GM21723 (cell line): Measurements from ENCODE around the gene IL23R.
"Not testable (repeated sequence)": the region's sequence is repeated elsewhere in the genome, so short reads cannot be mapped to it uniquely, and the experiment has no call there.

Source experiments
- ATAC-seq: cut with Tn5 transposase; IDR thresholded peaks from one replicate; pipeline ENCODE4 v1.9.1; 2021; ENCODE audit warnings: mild to moderate bottlenecking, moderate library complexity; ENCODE audit not compliant: unreplicated experiment

The IL23R gene

DNA sequence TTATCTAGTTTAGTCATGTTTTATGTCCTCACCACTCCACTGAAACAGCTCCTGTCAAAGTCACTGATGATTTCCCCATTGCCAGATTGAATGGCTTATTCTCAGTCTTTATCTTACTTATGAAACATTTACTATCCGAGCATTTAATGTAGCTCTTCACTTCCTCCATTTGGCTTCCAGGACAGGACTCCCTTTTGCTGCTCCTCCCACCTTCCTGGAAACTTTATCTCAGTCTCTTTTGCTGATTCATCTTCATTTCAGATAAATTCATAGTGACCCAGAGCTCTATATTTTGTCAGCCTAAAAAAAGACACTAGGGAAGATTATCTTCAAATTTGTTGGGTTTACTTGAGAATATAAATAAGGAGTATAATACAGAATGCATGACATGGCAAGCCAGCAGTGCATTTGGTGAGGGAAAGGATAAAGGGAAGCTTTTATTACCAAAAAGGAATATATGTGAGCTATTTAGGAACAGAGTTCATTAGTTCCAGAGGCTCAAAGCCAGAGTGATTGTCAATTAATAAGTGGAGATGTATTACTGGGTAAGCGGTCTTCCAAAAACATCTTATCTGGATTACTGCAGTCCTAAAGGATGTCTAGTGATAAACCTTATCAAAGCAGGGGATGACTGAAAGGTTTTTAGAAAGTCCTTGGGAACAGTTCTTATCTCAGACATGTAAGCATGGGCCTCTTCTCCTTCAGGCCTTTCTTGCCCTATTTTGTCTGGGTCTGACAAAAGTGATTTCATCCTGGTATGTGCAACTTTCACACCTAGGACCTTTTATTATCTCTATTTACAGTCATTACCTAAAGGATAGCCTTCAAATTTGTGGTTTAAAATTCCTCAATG is 25.6 kb downstream of the IL23R start:
- ATAC-seq, result no peak

DNA sequence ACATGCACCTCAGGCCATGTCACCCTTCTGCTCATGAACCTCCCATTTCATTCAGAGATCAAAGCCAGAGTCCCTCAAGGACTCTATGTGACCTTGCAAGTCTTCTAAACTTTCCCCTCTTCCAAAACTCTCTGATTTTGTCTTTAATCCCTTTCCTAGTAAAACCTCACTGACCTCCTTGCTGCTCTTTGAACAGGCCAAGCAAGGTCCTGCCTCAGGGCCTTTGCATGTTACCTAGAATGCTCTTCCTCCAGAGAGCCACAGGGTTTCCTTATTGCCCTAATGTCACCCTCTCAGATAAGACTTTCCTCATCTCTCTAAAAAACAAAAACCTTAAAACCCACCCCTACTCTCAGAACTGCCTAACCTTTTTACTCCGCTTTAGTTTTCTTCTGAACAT is 26.6 kb downstream of the IL23R start:
- ATAC-seq, result no peak

DNA sequence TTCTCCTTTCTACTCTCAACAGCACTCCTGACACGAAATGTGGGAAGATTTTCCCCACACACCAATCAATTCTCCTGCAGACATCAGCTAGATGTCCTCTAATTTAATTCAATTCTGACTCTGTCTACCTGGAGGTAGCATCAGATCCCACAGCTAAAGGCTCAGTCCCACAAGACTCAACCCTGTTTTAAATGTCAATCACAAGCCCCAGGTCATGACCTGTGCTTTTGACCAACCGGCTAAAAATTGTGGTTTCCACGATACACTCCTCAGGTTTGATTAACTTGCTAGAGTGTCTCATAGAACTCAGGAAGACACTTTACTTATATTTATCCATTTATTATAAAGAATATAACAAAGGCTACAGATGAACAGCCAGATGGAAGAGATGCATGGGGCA is 27.4 kb downstream of the IL23R start:
- no peak for ATAC-seq

DNA sequence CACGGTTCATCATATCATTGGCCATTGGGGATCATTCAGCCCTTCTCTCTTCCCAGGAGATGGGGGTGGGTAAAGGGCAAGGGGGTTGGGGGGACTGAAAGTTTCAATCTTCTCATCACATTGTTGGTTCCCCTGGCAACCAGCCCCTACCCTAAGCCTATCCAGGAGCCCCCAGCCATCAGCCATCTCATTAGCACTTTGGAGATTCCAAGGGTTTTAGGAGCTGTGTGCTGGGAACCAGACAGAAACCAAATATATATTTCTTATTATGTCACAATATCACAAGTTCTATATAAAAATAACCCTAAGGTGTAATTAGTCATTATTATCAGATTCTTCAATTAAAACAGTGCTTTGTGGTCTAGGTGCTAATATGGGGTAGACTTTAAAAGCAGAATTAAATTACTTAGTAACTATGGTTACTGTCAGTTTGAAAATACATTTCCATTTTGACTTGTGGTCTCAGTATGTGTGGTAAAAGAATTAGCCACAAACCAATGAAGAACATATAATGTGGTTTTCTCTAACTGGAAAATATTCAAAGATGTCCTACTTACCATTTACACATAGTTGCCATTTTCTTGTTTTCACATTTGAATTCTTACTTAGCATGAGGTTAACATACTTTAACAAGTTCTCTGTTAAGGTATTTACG is 28.1 kb downstream of the IL23R start:
- ATAC-seq, result peak; percentile 65

- no peak for ATAC-seq
Observed at GRCh38 chr1:67200755-67201154, 34.5 kb downstream of the IL23R start.

DNA sequence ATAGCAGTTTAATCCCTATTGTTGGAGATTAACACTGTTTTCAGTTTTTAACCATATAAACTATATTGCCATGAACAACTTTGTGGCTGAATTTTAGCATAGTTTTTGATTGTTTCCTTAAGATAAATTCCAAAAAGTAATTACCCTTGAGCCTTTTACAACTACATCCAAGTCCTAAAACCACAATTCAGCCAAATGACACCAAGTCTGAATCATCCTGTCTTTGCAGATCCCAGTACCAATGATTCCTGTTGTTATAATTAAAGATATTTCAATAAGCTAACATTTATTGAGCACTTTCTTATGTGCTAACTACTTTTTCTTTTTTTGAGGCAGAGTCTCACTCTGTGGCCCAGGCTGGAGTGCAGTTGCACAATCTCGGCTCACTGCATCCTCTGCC is 35.6 kb downstream of the IL23R start:
- ATAC-seq, result no peak

DNA sequence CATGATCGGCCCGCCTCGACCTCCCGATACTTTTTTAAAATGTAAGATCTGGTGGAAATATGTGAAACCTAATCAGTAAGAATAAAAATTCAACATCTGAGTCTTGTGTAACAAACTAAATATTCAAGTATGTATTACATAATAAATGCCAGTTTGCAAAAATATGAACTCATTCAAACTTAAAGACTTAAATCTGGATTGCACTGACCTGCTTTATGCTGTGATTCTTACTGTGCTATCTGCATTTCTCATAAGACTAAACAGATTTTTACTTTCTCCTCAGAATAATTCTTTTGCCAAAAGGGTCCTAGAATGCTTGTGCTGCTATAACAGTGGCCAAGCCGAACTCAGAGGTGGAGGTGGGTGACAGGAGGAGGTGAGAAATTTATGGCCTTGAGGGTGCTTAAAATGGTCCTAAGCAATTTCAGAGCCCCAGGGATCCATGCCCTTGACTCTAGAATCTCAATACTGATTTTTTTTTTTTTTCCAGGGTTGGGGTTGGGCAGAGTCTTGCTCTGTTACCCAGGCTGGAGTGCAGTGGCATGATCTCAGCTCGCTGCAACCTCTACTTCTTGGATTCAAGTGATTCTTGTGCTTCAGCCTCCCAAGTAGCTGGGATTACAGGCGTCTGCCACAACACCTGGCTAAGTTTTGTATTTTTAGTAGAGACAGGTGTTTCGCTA is 38.2 kb downstream of the IL23R start:
- no peak for ATAC-seq

GRCh38 chr1:67207398-67207797 is 41.1 kb downstream of the IL23R start:
- ATAC-seq, result not testable (repeated sequence)

- no peak for ATAC-seq
Observed at GRCh38 chr1:67208217-67208616, 42.0 kb downstream of the IL23R start.

DNA sequence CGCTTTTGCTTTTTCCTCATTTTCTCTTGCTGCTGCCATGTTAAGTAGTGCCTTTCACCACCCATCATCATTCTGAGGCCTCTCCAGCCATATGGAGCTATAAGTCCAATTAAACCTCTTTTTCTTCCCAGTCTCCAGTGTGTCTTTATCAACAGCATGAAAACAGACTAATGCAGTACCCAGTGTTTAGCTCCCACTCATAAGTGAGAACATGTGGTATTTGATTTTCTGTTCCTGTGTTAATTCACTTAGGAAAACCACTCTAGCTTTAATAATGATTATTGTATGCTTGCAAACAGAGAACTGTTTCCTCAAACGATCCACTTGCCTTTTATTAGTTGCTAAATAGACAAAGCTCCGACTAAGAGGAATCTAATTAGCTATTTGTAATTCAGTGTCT is 43.3 kb downstream of the IL23R start:
- no peak for ATAC-seq

DNA sequence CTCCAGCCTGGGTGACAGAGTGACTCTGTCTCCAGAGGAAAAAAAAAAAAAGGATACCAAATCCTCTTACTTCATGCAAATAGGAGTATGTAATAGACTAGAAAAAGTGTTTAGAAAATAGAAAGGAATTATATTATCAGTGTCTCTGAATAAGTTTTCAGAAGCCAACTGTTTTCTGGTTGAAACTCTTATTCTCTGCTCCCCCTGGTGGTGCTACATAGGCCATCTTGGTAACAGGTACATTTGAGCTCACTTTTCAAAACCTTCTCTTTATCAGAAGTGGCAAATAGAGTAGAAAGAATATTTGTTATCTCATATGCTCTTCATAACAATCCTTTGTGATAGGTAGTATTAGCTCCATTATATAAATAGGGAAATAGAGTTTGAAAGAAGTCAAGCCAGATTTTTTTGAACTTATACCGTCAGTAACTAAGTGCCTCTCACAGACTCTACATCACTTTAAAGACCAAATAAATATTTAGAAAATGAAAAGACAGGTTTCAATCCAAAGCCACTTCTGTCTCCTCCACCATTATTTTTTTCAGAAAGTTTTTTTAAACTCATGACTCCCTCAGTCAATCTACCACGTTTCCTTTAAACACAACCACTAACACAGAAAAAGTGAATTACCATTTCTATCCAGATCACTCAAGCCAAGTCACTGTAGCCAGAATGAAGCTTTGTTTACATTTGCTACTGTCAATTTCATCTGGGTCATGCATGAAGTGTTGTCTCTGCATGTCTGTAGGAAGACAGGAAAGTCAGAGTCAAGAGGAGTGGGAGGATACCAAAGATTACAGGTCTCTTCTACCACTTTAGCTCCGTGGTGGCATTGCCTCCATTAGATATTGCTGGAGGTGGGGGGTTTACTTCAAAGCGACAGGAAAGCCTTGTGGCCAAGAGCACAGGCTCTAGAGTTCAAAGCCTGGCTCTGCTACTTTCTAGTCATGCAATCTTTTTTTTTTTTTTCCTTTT is 45.6 kb downstream of the IL23R start:
- peak; percentile 33 for ATAC-seq

GRCh38 chr1:67213164-67213563 is 46.9 kb downstream of the IL23R start:
- no peak for ATAC-seq

DNA sequence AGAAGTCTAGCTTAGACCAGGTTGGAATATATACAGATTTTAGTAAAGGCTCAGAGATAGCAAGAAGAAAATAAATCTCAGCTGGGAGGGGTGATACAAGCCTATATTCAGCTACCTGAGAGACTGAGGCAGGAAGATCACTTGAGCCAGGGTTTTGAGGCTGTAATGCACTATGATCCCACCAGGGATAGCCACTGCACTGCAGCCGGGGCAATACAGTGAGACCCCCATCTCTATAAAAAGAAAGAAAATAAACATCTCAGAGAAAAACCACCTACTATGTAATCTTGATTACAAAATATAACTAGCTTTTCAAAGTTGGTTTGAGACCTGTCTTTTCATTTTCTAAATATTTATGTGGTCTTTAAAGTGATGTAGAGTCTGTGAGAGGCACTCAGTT is 47.7 kb downstream of the IL23R start:
- ATAC-seq, result no peak

GRCh38 chr1:67214420-67215174 is 48.3 kb downstream of the IL23R start:
- ATAC-seq, result peak; percentile 75

- ATAC-seq, result no peak
Observed at GRCh38 chr1:67216401-67216800, 50.1 kb downstream of the IL23R start.

- no peak for ATAC-seq
Observed at GRCh38 chr1:67217417-67217816, 51.2 kb downstream of the IL23R start.

DNA sequence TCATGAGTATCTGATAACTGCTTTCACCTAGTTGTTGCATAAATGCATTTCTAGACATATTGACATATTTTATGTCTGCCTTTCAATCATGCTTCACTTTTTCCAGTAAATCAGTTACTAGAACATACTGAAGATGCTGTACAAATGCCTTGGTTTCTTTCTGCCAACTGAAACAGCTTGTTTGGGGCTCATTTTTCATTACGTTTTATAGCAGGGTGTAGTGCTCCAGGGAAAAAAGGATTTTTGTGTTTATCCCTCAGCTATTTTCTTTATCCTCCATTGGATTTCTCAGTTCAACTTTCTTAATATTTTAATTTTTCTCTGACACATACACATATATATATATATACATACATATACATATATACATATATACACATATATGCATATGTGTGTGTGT is 51.7 kb downstream of the IL23R start:
- no peak for ATAC-seq

- ATAC-seq, result no peak
Observed at GRCh38 chr1:67224856-67225255, 58.6 kb downstream of the IL23R start.

DNA sequence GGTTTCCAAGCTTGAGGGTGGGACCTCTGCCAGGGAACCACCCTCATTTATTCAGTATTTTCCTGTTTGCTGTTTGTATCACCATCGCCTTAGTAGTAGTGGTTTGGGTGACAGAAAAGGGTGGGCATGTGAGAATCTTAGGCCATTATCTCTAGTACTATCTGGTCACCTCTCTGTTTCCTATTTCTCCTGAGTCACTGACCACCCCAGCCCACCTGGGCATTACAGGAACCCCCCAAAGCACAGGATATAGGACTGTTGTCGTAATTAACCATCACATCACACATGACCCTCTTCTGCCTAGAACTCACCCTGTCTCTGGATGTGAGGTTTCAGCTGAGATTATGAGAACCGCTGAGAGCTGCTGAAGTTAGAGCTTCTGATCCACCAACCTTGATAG is 60.4 kb downstream of the IL23R start:
- no peak for ATAC-seq

GRCh38 chr1:67227196-67227595 is 60.9 kb downstream of the IL23R start:
- ATAC-seq, result no peak
